ENCODE results near the gene RENBP.

DNA sequence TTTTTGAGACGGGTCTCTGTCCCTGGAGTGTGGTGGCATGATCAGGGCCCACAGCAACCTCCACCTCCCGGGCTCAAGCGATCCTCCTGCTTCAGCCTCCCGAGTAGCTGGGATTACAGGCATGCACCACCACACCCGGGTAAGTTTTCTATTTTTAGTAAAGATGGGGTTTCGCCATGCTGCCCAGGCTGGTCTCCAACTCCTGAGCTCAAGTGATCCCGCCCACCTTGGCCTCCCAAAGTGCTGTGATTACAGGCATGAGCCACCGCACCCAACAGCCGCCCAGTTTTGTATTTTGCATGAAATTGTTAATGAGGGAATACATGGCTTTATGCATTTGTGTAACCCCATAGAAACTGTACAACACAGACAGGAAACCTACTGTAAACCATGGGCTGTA, 15.6 kb downstream of the RENBP start:
- TF ChIP-seq, protein P1, sequence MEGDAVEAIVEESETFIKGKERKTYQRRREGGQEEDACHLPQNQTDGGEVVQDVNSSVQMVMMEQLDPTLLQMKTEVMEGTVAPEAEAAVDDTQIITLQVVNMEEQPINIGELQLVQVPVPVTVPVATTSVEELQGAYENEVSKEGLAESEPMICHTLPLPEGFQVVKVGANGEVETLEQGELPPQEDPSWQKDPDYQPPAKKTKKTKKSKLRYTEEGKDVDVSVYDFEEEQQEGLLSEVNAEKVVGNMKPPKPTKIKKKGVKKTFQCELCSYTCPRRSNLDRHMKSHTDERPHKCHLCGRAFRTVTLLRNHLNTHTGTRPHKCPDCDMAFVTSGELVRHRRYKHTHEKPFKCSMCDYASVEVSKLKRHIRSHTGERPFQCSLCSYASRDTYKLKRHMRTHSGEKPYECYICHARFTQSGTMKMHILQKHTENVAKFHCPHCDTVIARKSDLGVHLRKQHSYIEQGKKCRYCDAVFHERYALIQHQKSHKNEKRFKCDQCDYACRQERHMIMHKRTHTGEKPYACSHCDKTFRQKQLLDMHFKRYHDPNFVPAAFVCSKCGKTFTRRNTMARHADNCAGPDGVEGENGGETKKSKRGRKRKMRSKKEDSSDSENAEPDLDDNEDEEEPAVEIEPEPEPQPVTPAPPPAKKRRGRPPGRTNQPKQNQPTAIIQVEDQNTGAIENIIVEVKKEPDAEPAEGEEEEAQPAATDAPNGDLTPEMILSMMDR (IDR thresholded peaks at IDR 0.05), result no peak
- no peak for TF ChIP-seq RCOR1 (IDR thresholded peaks at IDR 0.05; ENCODE audit: low read length)
- TF ChIP-seq, protein P2, sequence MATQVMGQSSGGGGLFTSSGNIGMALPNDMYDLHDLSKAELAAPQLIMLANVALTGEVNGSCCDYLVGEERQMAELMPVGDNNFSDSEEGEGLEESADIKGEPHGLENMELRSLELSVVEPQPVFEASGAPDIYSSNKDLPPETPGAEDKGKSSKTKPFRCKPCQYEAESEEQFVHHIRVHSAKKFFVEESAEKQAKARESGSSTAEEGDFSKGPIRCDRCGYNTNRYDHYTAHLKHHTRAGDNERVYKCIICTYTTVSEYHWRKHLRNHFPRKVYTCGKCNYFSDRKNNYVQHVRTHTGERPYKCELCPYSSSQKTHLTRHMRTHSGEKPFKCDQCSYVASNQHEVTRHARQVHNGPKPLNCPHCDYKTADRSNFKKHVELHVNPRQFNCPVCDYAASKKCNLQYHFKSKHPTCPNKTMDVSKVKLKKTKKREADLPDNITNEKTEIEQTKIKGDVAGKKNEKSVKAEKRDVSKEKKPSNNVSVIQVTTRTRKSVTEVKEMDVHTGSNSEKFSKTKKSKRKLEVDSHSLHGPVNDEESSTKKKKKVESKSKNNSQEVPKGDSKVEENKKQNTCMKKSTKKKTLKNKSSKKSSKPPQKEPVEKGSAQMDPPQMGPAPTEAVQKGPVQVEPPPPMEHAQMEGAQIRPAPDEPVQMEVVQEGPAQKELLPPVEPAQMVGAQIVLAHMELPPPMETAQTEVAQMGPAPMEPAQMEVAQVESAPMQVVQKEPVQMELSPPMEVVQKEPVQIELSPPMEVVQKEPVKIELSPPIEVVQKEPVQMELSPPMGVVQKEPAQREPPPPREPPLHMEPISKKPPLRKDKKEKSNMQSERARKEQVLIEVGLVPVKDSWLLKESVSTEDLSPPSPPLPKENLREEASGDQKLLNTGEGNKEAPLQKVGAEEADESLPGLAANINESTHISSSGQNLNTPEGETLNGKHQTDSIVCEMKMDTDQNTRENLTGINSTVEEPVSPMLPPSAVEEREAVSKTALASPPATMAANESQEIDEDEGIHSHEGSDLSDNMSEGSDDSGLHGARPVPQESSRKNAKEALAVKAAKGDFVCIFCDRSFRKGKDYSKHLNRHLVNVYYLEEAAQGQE (IDR thresholded peaks at IDR 0.05; ENCODE audit: low read depth, low read length), result no peak
- TF ChIP-seq POLR2AphosphoS5 (IDR thresholded peaks at IDR 0.05; ENCODE audit: low read depth, low read length), result no peak
- no peak for TF ChIP-seq SIN3A (IDR thresholded peaks at IDR 0.05; ENCODE audit: borderline replicate concordance, low read depth, low read length)
- TF ChIP-seq, protein P3, sequence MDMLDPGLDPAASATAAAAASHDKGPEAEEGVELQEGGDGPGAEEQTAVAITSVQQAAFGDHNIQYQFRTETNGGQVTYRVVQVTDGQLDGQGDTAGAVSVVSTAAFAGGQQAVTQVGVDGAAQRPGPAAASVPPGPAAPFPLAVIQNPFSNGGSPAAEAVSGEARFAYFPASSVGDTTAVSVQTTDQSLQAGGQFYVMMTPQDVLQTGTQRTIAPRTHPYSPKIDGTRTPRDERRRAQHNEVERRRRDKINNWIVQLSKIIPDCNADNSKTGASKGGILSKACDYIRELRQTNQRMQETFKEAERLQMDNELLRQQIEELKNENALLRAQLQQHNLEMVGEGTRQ (IDR thresholded peaks at IDR 0.05; ENCODE audit: borderline replicate concordance, low read depth, low read length), result no peak
- no peak for TF ChIP-seq RAD21 (IDR thresholded peaks at IDR 0.05; ENCODE audit: low read length)
- no peak for TF ChIP-seq MAX (IDR thresholded peaks at IDR 0.05; ENCODE audit: low read depth)
- no peak for TF ChIP-seq GATA2 (CRISPR knock-in tag; IDR thresholded peaks at IDR 0.05)
- TF ChIP-seq MEF2A (IDR thresholded peaks at IDR 0.05; ENCODE audit: borderline replicate concordance, low read depth), result no peak
- no peak for TF ChIP-seq ELF1 (IDR thresholded peaks at IDR 0.05)

Measured in SK-N-SH (cell line).